Stimulated activated CD4-positive, alpha-beta T cell treated with anti-CD3 and anti-CD28 coated beads, Interleukin-1b, Interleukin-23, amount 100 ng/mL, for 48 hours (primary cell): ENCODE measurements around the gene KRTAP1-1.
"Not testable (repeated sequence)": the region's sequence is repeated elsewhere in the genome, so short reads cannot be mapped to it uniquely, and the experiment has no call there.

Experiments
- DNase-seq: peaks from one replicate; pipeline ENCODE4 v3.0.0-alpha.2; 2020

KRTAP1-1 gene

DNA sequence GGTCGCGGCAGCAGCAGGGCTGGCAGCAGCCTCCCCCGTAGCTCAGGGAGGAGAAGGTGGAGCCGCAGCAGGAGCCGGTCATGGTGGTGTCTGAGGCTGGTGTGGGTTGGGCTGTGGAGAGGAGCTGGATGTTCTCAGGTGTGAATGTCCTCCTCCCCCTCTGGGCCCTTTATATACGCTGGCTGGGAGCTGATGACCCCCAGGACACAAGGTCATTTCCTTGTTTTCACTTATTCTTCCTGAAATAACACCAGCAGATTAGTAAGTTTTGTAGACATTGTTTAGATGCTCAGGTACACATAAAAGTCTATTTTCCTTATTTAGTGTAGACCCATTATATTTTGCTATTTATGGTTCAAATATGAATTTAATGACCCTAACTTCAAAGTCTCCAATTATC is 13.9 kb upstream of the KRTAP1-1 start, which contains the start of gene KRTAP2-2:
Gene KRTAP2-2 (minus strand): TSS at position 101 of the 400 bp plus-strand sequence. CDS start 19 bp downstream, at position 82.
- not testable (repeated sequence) for DNase-seq

- DNase-seq = not testable (repeated sequence)
These were observed 13.3 kb upstream of the KRTAP1-1 start for GRCh38 chr17:41054556-41054955.

GRCh38 chr17:41054025-41054424 is 12.8 kb upstream of the KRTAP1-1 start:
- DNase-seq = no peak

DNA sequence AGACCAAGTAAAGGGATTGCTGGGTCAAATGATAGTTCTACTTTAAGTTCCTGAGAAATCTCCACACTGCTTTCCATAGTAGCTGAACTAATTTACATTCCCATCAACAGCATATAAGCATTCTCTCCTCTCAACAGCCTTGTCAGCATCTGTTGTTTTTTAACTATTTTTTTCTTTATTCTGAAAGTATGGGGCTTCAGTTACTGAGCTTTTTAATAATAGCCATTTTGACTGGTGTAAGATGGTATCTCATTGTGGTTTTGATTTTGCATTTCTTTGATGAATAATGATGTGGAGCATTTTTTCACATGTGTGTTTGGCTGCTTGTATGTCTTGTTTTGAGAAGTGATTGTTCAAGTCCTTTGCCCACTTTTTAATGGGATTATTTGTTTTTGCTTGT is 11.3 kb upstream of the KRTAP1-1 start:
- DNase-seq = no peak

DNA sequence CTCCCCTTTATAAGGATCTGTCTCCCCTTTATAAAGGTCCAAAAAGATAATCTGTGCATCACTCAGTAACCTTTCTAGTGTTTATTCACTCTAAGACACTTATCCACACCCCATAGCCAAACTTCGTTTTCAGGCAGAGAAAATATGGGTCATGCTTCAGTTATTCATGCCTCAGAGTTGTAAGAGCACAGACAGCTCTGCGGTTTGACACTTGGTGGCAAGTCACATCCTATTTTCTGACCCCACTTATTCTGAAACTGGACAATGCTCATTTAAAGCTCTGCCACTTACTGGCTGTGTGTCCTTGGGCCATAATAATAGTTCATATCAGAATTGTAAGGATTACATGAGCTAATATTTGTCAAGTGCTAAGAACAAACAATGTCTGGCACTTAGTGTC is 7.9 kb upstream of the KRTAP1-1 start:
- DNase-seq = no peak

DNA sequence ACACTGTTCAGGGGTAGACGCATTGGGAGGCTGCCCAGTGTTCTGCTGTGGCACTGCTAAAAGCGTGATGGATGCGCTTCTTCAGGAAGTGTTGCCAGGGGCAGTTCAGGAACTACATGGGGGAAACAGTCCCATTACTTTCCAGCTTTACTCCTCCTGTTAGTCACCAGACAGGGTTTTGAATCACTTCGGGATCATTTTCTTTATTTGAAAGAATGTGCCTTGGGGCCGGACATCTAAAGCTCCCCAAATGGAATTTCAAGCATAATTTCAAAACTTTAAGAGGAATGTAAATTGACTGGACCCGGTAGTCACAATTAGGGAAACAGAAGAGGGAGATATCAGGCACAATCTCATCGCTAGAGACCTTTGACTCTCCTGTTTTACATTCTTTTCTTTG is 7.2 kb upstream of the KRTAP1-1 start:
- DNase-seq = no peak

GRCh38 chr17:41046735-41047465 is 5.7 kb upstream of the KRTAP1-1 start, which contains the start of gene KRTAP2-1:
Gene KRTAP2-1 (minus strand): TSS chr17:41047316. CDS start chr17:41047267, 49 bp downstream.
- not testable (repeated sequence) for DNase-seq

DNA sequence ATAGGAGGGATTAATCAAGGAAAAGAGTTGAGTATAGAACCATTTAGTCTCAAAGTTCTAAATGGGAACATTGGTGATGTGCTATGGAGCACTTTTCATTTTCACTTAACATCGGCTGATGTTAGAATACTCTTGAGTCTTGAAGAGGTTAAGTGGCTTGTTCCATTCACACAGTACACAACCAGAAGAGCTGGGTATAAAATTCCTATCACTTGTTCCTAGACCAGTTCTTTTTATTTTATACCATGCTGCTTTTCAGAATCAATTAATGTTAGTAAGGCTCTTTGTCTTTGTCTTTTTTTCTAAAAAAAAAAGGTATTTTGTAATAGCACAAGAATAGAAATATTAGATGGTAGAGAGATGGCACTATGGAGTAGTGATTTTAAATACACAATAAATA is 1.7 kb upstream of the KRTAP1-1 start:
- no peak for DNase-seq

GRCh38 chr17:41037853-41038350 is 3.3 kb downstream of the KRTAP1-1 start:
- no peak for DNase-seq

GRCh38 chr17:41034346-41034935 is 6.8 kb downstream of the KRTAP1-1 start, which contains the start of gene KRTAP1-3:
Gene KRTAP1-3 (minus strand): TSS chr17:41034874. CDS start chr17:41034821, 53 bp downstream.
- DNase-seq = not testable (repeated sequence)

- DNase-seq = no peak
These were observed 11.5 kb downstream of the KRTAP1-1 start, which contains the start of gene KRTAP1-4 for GRCh38 chr17:41029633-41030245. Gene KRTAP1-4 (minus strand): TSS chr17:41030195. CDS start chr17:41030078, 117 bp downstream.

- DNase-seq = no peak
These were observed 14.4 kb downstream of the KRTAP1-1 start, which contains the start of gene KRTAP1-5 for GRCh38 chr17:41026715-41027471. Gene KRTAP1-5 (minus strand): TSS chr17:41027208. CDS start chr17:41027155, 53 bp downstream.

- DNase-seq = no peak
These were observed 16.6 kb downstream of the KRTAP1-1 start for GRCh38 chr17:41024697-41025096.

DNA sequence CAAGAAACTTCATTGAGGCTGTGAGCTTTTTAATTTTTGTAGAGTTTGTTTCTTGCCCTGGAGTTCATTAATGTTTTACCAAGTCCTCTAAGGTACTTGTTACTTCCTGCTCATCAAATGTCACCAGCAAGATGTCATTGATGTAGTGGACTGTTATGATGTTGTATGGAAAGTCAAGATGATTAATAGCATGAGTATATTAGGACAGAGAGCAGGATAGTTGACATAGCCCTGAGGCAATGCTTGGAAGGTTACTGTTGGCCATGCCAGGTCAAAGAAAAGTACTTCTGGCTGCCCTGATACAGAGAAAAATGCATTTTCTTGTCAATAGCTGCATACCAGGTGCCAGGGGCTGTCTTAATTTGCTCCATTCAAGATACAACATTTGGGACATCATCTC is 20.9 kb downstream of the KRTAP1-1 start:
- no peak for DNase-seq

- DNase-seq = no peak
These were observed 21.8 kb downstream of the KRTAP1-1 start for GRCh38 chr17:41019415-41019814.

DNA sequence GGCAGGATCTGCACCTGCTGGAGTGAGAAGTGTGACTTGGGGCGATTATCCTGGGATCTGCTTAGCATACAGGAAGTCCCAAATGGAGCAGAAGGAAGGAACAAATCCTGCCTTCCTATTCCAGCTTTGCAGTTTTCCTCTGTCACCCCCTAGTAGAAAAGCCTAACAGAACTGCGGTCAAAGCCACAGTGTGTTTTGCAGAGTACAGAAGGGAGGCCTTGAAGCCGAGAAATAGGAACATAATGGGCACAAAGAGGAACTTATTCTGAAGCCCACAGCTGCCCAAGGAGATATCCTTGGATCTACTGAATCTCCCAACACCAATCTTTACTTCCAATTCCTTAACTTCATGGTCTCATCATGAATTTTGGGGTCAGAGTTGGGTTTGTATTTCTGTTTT is 22.7 kb downstream of the KRTAP1-1 start:
- DNase-seq = no peak

GRCh38 chr17:41016578-41017215 is 24.6 kb downstream of the KRTAP1-1 start:
- no peak for DNase-seq

DNA sequence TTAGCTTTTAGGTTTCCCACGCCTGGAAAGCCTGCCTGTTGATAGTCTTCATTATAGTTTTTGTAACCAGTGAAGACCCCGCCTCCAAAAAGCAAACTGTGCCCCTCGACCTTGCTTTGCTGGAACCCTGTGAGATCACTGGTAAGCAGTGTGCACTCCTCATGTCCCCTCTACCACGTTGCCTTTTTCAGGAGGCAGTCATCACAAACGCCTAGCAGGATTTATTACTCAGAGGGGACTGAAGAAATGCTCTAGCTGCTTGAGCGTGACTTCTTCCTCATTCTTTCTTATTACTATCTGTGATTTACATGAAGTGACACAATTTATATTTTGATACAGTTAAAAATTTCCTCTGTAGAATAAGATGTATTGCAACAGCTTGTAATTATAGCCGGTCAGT is 25.8 kb downstream of the KRTAP1-1 start:
- DNase-seq = no peak

- no peak for DNase-seq
These were observed 27.6 kb downstream of the KRTAP1-1 start for GRCh38 chr17:41013606-41014005.

DNA sequence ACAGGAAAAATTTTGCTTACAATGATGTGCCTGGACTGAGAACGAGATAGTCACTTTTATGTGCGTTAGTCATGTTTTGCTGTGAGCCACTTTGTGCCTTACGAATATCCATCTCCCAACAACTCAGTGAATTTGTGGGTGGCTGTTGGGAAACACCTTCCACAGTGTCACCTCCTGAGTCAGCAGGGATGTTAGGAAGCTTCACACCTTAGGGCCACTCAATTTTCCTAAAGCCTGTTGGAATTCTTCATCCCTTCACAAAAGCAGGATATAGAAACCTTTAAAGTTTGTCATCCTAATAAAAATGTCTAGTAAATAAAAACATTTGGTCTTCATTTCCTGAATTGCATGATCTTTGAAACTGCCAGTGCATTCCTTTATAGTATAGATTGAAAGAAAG is 28.1 kb downstream of the KRTAP1-1 start:
- no peak for DNase-seq

DNA sequence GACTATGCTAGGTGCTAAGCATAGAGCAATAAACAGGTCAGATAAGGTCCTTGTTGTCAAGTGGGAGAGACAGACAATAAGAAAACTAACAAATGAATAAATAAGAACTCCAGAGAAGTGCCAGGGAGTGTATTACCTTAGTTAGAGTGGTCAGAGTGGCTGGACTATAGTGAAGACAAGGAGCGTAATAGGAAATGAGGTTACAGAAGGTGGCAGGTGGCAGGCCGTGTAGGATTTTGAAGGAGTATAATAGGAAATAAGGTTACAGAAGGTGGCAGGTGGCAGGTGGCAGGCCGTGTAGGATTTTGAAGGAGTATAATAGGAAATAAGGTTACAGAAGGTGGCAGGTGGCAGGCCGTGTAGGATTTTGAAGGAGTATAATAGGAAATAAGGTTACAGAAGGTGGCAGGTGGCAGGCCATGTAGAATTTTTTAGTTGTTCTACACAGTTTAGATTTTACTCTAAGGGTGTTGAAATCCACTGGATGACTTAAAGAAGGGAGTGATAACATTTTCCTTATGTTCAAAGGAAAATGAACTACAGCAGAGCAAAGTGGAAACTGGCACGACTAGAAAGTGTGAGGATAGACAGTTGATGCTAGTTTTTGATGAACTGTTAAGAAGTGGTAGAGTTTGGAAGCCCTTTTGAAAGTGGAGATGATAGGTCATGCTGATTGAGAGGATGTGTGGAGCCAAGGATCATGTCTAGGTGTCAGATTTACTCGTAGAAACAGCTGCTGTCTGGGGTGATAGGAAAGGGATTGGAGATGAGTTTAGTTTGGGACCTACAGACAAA is 28.7 kb downstream of the KRTAP1-1 start:
- DNase-seq = no peak
